GM21526 (cell line): ENCODE data around the gene HSD3B7.

Source experiments
- ATAC-seq: cut with Tn5 transposase; IDR thresholded peaks from one replicate; pipeline ENCODE4 v1.9.1; 2021; ENCODE audit warnings: moderate library complexity; ENCODE audit not compliant: unreplicated experiment, low FRiP score

Gene HSD3B7

DNA sequence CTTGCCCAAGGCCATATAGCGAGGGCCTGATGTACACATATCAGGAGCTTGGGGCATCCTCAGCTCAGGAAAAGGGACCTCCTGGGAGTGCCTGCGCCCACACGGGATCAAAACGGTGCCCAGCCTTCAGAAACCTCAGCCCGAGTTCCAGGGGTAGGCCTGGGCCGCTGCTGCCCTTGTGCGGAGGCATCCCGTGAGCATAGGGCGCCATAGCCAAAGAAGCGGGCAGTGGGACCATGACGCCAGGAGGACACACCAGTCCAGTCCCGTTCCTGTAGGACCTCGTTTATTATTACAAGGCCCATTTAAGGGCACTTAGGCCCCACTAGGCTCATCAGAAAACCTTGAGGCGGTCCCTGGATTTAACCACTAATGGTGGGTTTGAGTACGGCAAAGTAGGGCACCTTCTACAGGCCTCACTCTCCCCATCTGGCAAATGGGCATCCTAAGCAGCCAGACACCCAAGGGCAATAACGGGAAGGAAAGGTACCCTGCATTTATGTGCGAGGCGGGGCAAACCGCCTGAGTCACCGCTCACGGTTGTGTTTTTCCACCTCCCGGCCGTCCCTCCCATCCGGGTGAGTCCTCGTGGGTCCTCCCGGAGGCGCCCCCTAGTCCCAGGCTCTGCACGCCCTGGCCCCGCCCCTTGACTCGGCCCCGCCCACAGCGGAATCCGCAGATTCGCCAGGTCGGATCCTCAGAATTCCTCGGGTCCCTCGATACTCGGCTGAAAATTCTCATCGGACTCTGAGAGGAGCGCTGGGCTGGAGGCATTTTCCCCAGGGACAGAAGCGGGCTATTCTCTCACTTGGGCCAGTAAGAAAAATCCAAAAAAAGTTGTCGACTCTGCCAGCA is 28.2 kb upstream of the HSD3B7 start:
- peak; percentile 40 for ATAC-seq

DNA sequence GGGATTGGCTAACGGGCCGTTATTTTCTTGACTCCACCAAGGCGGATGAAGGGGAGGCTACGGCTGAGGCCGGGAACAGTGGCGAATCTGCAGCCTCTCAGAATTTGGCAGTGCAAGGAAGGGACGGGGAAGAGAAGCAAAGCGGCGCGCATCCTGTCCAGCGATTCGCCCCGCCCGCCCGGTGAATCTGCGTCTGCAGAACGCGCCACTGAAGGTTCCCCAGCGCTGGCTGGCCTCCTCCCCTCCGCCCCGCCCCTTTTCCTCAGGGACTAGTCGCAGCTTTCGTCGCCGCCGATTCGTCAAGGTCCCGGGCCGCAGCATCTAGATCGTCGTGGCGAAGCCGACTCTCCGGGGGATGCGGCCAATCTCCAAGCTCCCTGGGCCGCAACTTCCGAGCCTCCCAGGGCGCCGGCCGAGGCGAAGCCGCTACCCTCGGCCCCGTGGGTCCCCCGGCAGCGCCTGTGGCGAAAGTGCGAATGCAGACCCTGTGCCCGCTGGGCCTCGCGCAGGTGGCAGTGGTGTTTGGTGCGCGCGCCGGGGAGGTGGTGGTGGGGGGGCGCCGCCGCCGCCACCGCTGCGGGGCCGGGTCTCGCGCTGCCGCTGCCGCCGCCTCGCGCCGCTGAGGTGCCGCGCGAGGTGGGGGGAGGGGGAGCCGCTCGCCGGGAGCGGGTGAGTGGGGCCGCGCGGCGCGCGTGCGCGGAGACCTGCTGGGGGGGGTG is 27.4 kb upstream of the HSD3B7 start, which contains the start of gene SETD1A:
Gene SETD1A (plus strand): TSS at position 299 of the 719 bp plus-strand sequence. CDS start 978 bp downstream, outside the sequence.
- ATAC-seq: peak; percentile 64

DNA sequence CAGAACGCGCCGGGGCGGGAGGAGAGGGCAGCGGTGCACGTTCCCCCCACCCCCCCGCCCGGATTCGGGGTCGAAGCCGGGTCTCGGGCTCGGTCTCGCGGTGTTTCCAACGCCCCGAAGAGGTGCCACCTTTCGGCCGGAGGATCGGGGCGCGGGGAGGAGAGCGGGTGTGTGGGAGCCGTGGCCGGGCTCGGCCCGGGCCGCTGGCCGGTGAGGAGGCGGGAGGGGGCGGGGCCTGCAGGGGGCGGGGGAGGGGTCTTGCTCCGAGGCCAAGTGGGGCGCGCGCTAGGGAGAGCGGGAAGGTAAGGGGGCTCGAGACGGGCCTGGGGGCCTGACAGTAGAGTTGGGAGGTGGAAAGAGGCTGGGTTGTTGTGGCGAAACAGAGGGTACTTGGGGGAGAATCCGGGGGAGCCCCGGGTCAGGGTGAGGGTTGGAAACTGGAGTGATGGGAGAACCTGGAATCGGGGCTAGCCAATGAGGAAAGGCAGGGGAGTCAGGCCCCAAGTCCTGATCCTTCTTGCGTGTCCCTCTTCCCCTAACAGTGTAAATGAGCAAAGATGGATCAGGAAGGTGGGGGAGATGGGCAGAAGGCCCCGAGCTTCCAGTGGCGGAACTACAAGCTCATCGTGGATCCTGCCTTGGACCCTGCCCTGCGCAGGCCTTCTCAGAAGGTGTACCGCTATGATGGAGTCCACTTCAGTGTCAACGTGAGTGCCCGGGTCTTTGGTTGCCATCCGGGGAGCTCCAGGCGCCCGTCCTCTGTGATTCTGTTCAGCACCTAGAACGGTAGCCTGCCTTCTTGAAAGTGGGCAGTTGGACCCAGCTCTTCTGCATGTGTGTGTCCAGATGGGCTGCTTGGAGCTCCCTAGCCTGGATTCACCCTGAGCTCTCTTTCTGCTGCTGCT is 26.6 kb upstream of the HSD3B7 start:
- peak; percentile 18 for ATAC-seq

DNA sequence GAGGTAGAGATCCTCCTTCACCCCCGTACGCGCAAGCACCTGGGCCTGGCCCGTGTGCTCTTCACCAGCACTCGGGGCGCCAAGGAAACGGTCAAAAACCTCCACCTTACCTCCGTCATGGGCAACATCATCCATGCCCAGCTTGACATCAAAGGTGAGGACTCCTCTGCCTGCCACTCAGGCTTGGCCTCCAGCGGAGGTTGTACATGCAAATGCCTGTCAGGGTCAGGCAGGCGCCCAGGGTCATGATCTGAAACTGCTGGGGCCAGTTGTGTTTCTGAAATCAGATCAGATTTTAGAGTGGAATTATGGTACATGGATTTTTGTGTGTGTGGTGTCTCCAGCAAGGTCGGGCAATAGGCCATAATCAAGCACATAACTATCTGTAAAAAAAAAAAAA is 23.6 kb upstream of the HSD3B7 start:
- ATAC-seq: no peak

DNA sequence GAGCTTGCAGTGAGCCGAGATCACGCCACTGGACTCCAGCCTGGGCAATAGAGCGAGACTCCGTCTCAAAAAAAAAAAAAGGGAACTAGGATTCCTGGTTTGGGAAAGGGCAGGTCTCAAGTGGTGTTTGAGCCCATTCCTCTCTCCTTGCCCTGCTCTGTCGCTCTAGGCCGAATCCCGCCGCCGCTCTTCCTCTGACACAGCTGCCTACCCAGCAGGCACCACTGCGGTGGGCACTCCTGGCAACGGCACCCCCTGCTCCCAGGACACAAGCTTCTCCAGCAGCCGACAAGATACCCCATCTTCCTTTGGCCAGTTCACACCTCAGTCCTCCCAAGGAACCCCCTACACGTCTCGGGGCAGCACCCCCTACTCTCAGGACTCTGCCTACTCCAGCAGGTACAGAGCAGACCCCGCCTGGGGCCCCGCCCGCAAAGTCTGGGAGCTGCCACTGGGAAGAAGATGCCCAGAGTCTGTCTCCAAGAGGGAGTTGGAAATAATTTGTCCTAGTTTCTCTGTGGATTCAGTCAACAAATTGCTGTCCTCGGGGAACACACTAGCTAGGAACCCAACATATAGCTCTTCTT is 21.0 kb upstream of the HSD3B7 start:
- ATAC-seq: no peak

DNA sequence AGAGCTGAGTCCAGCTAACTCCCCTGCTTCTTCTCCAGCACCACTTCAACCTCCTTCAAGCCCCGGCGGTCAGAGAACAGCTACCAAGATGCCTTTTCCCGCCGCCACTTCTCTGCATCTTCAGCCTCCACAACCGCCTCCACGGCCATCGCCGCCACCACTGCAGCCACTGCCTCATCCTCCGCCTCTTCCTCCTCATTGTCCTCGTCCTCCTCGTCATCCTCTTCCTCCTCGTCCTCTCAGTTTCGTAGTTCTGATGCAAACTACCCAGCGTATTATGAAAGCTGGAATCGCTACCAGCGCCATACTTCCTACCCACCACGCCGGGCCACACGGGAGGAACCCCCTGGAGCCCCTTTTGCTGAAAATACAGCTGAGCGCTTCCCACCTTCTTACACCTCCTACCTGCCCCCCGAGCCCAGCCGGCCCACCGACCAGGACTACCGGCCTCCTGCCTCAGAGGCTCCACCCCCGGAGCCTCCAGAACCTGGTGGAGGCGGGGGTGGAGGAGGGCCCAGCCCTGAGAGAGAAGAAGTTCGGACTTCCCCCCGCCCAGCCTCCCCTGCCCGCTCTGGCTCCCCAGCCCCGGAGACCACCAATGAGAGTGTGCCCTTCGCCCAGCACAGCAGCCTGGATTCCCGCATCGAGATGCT is 20.3 kb upstream of the HSD3B7 start:
- ATAC-seq: no peak

DNA sequence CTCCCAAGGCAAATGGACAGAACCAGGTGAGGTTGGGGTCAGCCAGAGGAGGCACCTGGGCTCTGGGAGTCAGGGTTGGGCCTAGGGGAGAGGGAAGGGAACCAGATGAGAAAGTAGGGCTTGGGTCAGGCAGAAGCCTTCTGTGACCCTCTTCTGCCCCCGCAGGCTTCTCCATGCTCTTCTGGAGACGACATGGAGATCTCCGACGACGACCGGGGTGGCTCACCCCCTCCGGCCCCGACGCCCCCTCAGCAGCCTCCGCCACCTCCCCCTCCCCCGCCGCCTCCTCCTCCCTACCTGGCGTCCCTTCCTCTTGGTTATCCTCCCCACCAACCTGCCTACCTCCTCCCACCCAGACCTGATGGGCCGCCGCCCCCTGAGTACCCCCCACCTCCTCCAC is 19.6 kb upstream of the HSD3B7 start:
- ATAC-seq: no peak

DNA sequence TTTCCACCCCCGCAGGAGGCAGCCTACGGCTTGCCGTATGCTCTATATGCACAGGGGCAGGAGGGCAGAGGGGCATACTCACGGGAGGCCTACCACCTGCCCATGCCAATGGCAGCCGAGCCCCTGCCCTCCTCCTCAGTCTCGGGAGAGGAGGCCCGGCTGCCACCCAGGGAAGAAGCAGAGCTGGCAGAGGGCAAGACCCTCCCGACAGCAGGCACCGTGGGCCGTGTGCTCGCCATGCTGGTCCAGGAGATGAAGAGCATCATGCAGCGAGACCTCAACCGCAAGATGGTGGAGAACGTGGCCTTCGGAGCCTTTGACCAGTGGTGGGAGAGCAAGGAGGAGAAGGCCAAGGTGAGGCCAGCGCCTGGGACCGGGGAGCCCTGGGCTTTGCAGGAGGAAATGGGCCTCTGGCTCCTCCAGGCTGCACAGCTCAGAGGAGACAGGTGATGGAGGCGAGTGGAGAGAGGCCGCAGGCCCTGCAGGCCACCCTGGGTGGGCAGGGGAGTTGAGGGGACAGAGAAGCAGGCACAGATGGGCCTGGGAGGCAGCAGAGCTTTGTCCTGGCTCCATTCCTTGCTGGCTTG is 18.9 kb upstream of the HSD3B7 start:
- ATAC-seq: no peak

DNA sequence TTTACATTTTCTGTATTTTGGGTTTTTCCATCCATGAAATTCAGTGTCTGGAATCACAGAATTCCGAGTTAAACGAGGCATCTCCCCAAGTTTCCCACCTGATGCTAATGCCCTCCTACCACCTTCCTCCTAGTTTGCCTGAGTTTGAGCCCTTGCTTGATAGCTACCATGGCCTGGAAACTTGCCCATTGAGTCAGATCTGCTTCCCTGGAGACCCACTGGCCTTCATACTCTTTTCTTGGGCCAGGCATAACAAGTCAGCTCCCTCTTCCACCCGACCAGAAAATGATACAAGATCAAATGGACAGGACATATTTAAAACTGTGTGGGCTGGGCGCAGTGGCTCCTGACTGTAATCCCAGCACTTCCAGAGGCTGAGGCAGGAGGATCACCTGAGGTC is 17.2 kb upstream of the HSD3B7 start:
- no peak for ATAC-seq

DNA sequence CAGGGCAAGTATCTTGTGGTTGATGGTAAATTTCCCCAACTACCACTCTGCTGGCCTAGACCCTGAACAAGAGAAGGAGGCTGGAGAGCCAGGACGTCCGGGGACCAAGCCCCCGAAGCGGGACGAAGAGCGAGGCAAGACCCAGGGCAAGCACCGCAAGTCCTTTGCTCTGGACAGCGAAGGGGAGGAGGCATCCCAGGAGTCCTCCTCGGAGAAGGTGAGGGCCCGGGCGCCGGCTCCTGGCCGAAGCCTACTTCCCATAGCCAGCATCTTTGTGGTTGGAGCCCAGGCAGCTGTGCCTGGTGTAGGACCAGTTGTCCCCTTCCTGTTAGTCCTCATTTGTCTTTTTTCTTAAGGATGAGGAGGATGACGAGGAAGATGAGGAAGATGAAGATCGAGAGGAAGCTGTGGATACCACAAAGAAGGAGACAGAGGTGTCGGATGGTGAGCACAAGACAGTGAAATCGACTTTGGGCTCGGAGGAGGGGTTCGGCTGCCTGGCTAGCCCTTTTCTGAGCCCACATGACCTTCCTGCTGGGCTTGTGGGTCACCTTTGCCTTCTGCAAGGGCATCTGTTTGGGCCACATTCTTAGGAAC is 15.7 kb upstream of the HSD3B7 start:
- ATAC-seq: no peak

DNA sequence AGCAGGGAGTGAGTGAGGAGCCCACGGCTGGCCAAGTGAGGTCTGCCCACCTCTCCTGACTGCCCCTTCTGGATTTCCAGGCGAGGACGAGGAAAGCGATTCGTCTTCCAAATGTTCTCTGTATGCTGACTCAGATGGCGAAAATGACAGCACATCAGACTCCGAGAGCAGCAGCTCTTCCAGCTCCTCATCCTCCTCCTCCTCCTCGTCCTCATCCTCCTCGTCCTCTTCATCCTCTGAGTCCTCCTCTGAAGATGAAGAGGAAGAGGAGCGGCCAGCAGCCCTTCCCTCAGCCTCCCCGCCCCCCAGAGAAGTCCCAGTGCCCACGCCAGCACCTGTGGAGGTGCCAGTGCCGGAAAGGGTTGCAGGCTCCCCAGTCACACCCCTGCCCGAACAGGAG is 13.7 kb upstream of the HSD3B7 start:
- ATAC-seq: no peak

DNA sequence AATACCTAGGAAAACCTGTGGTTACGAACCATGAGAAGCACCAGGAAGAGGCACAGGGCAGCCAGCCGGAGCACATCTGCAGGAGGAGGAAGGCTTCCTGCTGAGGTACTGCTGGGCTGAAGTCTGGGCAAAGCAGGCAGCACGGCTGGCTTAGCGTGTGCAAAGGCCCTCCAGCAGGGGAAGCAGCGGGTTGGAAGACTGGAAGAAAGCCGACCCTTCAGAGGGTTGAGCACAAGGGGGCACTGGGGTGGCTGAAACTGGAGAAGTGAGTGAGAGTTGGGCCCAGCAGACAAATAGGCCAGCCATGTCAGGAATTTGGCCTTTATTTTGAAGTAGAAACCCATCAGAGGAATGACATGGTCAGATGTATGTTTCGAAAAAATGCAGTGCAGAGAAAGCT is 12.1 kb upstream of the HSD3B7 start:
- no peak for ATAC-seq

DNA sequence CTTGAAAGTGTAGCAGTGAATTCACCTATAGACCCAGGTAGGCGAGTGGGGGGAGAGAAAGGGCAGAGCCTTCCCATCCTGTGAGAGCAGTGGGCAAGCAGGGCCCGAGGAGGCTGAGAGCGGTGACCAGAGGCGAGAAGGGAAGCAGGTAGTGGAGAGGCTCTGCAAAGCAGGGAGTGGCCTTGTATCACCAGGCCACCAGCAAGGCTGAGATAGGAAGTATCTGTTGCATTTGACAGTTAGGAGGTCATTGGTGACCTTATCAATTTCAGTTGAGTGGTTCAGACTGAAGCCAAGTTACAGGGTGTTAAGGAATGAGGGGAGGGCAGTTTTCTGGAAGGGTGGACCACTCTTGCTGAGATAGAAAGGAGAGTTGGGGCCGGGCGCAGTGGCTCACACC is 10.7 kb upstream of the HSD3B7 start:
- no peak for ATAC-seq

DNA sequence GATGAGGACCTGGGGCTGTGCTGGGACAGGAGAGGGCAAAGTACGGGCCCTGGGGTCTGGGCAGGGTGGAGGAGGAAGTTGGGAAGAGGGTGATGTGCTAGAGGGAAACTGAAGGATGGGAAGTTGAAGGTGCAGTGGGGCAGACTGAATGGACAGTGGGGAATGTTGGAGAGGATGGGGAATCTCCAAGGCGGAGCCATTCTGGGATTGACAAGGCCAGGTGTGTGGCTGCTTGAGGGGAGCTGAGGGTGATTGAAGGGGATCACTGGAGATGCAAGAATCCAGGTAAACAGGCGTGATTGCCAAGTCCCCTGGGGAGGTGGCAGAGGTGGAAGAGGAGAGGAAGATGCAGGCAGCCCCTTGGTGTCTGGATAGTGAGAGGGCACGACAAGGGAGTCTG is 8.5 kb upstream of the HSD3B7 start:
- no peak for ATAC-seq

DNA sequence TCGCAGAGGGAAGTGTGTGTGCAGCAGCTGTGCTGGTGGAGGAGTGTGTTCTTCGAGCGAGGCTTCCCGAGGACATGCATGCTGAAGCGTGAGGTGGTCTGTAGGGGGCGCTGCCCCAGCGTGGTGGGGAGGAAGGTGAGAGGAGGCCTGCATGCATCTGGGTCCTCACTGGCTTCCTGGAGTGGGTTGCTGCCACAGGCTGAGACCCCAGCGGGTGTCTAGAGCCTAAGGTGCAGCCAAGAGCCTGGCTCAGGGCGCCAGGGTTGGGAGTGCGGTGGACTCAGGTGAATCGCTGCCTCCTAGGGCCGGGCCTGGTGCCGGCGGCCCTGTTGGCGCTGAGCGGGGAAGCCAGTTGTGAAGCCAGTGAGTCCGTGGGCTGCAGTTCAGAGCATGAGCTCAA is 7.5 kb upstream of the HSD3B7 start:
- ATAC-seq: no peak

DNA sequence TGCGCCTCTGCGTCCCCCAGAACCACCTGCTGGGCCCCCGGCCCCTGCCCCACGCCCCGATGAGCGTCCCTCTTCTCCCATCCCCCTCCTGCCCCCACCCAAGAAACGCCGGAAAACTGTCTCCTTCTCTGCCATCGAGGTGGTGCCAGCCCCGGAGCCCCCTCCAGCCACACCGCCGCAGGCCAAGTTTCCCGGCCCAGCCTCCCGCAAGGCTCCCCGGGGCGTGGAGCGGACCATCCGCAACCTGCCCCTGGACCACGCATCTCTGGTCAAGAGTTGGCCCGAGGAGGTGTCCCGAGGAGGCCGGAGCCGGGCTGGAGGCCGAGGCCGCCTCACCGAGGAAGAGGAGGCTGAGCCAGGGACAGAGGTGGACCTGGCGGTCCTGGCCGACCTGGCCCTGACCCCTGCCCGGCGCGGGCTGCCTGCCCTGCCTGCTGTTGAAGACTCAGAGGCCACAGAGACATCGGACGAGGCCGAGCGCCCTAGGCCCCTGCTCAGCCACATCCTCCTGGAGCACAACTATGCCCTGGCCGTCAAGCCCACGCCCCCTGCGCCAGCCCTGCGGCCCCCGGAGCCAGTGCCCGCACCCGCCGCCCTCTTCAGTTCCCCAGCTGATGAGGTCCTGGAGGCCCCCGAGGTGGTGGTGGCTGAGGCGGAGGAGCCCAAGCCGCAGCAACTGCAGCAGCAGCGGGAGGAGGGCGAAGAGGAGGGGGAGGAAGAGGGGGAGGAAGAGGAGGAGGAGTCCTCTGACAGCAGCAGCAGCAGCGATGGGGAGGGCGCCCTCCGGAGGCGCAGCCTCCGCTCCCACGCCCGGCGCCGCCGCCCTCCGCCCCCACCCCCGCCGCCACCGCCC is 5.6 kb upstream of the HSD3B7 start:
- ATAC-seq: no peak

DNA sequence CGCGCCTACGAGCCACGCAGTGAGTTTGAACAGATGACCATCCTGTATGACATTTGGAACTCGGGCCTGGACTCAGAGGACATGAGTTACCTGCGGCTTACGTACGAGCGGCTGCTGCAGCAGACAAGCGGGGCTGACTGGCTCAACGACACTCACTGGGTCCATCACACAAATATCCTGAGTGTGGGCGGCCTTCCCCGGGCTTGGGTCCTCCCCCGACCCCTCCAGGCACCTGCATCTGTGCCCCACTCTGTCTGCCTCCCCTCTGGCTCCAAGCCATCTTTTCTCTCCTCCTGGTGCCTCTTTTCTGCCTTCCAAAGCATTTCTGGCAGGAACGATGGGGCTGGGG is 5.0 kb upstream of the HSD3B7 start:
- no peak for ATAC-seq

DNA sequence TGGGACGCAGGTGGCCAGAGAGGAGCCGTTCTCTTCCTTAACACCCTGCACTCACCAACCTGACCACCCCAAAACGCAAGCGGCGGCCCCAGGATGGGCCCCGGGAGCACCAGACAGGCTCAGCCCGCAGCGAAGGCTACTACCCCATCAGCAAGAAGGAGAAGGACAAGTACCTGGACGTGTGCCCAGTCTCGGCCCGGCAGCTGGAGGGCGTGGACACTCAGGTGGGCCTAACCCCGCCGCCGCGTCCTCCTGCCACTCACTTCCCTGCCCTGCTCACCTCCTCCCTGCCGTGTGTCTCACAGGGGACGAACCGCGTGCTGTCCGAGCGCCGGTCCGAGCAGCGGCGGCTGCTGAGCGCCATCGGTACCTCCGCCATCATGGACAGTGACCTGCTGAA is 4.6 kb upstream of the HSD3B7 start:
- ATAC-seq: no peak
